ENCODE results near the gene RBP3. TPM values are rescaled to one million over a fixed set of nuclear protein-coding genes. Genes with fewer than 3 reads are reported as not detected.

RBP3 gene
- total and polyA plus RNA-seq, 12 donors = 0.11 TPM; not detected in 11

DNA sequence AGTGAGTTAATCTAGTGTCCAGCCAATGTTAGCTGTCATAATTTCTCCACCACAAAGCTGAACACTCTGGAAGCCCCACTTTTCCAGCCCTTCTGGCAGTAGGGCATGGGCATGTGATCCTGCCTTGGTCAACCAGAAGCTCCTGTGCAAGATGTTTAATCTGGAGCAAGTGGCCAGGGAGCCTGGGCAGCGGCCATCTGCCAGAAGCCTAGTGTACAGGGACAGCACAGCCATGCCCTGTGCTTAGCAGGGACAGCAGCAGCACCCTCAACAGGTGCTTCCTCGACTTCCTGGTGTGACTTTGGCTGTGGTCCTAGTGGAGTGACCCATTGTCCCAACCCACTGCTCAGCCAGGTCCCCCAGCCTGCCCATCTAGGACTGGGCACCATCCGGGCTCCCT, 10.3 kb downstream of the RBP3 start:
- no peaks in the 10 kb centered on the region for H3K9me3 ChIP-seq (replicated peaks in 1 of 3)
- H3K36me3 ChIP-seq (replicated peaks in 1 of 2) = no peaks in the 10 kb centered on the region
- DNase-seq = no peak
- 92 to 94% (median 94%) methylated on average over 2 to 3 of the region's 3 CpGs; no CpG with 5 or more reads in 1 of the 4 donors for WGBS, 4 donors
- H3K27ac ChIP-seq = no peak overlapping the region
- TF ChIP-seq, protein P1, sequence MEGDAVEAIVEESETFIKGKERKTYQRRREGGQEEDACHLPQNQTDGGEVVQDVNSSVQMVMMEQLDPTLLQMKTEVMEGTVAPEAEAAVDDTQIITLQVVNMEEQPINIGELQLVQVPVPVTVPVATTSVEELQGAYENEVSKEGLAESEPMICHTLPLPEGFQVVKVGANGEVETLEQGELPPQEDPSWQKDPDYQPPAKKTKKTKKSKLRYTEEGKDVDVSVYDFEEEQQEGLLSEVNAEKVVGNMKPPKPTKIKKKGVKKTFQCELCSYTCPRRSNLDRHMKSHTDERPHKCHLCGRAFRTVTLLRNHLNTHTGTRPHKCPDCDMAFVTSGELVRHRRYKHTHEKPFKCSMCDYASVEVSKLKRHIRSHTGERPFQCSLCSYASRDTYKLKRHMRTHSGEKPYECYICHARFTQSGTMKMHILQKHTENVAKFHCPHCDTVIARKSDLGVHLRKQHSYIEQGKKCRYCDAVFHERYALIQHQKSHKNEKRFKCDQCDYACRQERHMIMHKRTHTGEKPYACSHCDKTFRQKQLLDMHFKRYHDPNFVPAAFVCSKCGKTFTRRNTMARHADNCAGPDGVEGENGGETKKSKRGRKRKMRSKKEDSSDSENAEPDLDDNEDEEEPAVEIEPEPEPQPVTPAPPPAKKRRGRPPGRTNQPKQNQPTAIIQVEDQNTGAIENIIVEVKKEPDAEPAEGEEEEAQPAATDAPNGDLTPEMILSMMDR (IDR thresholded peaks at IDR 0.05) = no peak
- intact Hi-C loops (cut with DNase I) = no loop called here
- no peaks in the 10 kb centered on the region for H3K27me3 ChIP-seq
- H3K4me3 ChIP-seq = no peak overlapping the region
- H3K4me1 ChIP-seq (replicated peaks in 1 of 2) = no peaks in the 10 kb centered on the region

DNA sequence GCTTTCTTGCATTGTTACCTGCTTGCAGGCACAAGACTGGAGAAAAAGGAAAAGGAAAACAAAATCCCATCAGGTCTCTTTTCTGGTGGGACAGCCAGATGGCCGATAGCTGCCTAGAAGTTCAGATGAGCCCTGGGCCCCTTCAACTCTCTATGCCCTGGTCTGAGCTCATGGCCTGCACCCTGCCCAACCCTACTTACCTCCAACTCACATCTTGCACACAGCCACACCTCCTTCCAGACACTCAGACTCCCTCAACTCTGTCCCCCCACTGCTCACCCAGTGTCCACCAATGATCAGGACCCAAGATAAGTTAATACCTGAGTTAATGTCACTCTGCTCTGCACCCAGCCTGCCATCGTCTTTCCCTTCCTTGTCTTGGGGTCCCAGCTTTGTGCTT, 10.9 kb downstream of the RBP3 start:
- Histone ChIP-seq H3K9me3 (replicated peaks in 1 of 3) (no peaks in the 10 kb centered on the region), H3K36me3 (replicated peaks in 1 of 2) (no peaks in the 10 kb centered on the region), H3K4me1 (replicated peaks in 1 of 2) (no peaks in the 10 kb centered on the region), H3K4me3 (no peak overlapping the region), H3K27me3 (no peaks in the 10 kb centered on the region), H3K27ac (no peak overlapping the region)
- no peak for TF ChIP-seq POLR2A (IDR thresholded peaks at IDR 0.05)
- TF ChIP-seq, protein P1 (IDR thresholded peaks at IDR 0.05) = no peak
- DNase-seq = no peak
- 92 to 97% (median 95%) methylated on average over 2 of the region's 2 CpGs for WGBS, 4 donors
- intact Hi-C loops (cut with DNase I) = no loop called here

DNA sequence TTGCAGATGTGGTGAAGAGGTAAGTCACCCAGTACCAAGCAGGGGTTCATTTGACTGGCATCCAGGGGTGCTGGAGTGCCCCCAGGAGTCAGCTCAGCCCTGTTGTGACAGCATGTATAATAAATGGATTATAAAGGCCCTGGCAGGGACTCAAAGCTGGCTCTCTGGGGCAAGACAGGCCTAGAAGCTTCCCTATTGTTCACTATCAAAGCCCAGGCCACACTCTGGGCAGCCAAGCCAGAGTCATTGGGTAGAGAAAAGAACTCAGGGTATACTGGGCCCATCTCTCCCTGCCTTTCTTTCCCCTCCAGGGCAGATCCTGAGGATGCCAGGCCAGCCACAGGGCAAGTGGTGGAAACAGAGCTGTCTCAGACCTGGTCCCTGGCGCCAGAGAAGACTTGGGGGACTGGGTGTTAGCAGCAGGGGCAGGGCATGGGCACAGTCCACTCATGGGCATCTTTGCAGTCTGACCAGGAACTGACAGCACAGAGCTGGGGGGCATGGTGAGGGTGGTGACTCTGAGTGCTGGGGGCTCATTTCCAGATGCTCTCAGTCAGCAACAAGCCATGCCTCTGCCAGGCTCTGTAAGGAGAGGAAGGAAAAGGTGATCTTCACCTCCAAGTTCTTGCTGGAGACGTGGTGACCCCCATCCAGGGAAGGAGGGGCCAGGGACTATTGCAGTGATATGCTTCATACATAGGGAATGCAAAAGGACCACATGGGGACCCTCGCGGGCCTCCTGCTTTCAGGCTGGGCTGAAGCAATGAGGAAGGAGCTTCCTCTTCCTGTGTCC, 11.7 kb downstream of the RBP3 start:
- Histone ChIP-seq H3K36me3 (replicated peaks in 1 of 2) (no peaks in the 10 kb centered on the region), H3K27ac (no peak overlapping the region), H3K9me3 (replicated peaks in 1 of 3) (no peaks in the 10 kb centered on the region), H3K4me3 (no peak overlapping the region), H3K27me3 (no peaks in the 10 kb centered on the region), H3K4me1 (replicated peaks in 1 of 2) (no peaks in the 10 kb centered on the region)
- 50 to 75% (median 72%) methylated on average over 2 to 4 of the region's 4 CpGs for WGBS, 4 donors
- no peak for TF ChIP-seq POLR2A (IDR thresholded peaks at IDR 0.05)
- TF ChIP-seq, protein P1 (IDR thresholded peaks at IDR 0.05) = no peak
- no peak for DNase-seq
- intact Hi-C loops (cut with DNase I) = loop anchor here in 1 of 2 donors (10.0 kb wide), 1 partner anchor 95 kb away; no protein-coding TSS in a partner anchor

DNA sequence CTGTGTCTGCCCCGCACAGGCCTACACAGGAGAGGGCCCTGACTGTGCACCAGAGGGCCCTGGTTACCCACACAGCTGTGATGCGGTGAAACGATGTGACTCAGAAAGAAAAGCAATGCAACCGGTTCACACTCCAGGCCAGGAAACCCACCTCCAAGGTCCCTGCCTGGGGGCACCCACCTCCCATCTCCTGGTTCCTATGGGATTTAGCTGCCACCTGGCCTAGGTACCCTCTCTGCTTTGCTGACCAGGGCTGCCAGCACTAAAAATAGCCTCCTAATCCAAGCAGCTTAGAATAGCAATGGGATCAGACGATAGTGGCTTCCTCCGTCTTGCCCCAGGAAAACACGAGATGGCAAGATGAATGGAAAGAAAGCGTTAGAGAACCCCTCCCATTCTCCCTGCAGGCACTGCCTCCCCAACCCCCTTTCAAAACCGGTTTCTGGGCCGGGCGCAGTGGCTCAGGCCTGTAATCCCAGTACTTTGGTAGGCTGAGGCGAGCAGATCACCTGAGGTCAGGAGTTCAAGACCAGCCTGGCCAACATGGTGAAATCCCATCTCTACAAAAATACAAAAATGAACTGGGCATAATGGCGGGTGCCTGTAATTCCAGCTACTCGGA, 12.4 kb downstream of the RBP3 start:
- H3K4me1 ChIP-seq (replicated peaks in 1 of 2) = no peaks in the 10 kb centered on the region
- no peaks in the 10 kb centered on the region for H3K36me3 ChIP-seq (replicated peaks in 1 of 2)
- no peak overlapping the region for H3K4me3 ChIP-seq
- intact Hi-C loops (cut with DNase I) = loop anchor here in 1 of 2 donors (10.0 kb wide), 1 partner anchor 94 kb away; no protein-coding TSS in a partner anchor
- no peaks in the 10 kb centered on the region for H3K9me3 ChIP-seq (replicated peaks in 1 of 3)
- no peak for DNase-seq
- no peak overlapping the region for H3K27ac ChIP-seq
- TF ChIP-seq, protein P1 (IDR thresholded peaks at IDR 0.05) = no peak
- no peak for TF ChIP-seq POLR2A (IDR thresholded peaks at IDR 0.05)
- 75 to 89% (median 84%) methylated on average over 14 of the region's 14 CpGs for WGBS, 4 donors
- H3K27me3 ChIP-seq = no peaks in the 10 kb centered on the region

Data from adrenal gland (tissue), 12 donors.